ENCODE data around the gene KAT6B.

Gene KAT6B

GRCh38 chr10:74968667-74969061 is 142.3 kb downstream of the KAT6B start:
- no peak overlapping the region for H3K4me3 ChIP-seq (ENCODE audit: control insufficient read depth, low read depth, low read length)
- TF ChIP-seq CTCF (IDR thresholded peaks at IDR 0.05; ENCODE audit: control insufficient read depth, insufficient read depth, low read depth, low read length, missing control alignments), result no peak
- DNase-seq (ENCODE audit: low read depth), result no peak

- H3K4me3 ChIP-seq (ENCODE audit: control insufficient read depth, low read depth, low read length), result no peak overlapping the region
- DNase-seq (ENCODE audit: low read depth), result no peak
- no peak for TF ChIP-seq CTCF (IDR thresholded peaks at IDR 0.05; ENCODE audit: control insufficient read depth, insufficient read depth, low read depth, low read length, missing control alignments)
These were observed 142.7 kb downstream of the KAT6B start for GRCh38 chr10:74969093-74969492.

GRCh38 chr10:74969530-74969929 is 143.1 kb downstream of the KAT6B start:
- H3K4me3 ChIP-seq (ENCODE audit: control insufficient read depth, low read depth, low read length), result no peak overlapping the region
- DNase-seq (ENCODE audit: low read depth), result no peak
- TF ChIP-seq CTCF (IDR thresholded peaks at IDR 0.05; ENCODE audit: control insufficient read depth, insufficient read depth, low read depth, low read length, missing control alignments), result no peak

GRCh38 chr10:74973741-74974392 is 147.5 kb downstream of the KAT6B start:
- no peak for DNase-seq (ENCODE audit: low read depth)
- no peak overlapping the region for H3K4me3 ChIP-seq (ENCODE audit: control insufficient read depth, low read depth, low read length)
- no peak for TF ChIP-seq CTCF (IDR thresholded peaks at IDR 0.05; ENCODE audit: control insufficient read depth, insufficient read depth, low read depth, low read length, missing control alignments)

GRCh38 chr10:74975758-74976157 is 149.4 kb downstream of the KAT6B start:
- DNase-seq (ENCODE audit: low read depth), result no peak
- TF ChIP-seq CTCF (IDR thresholded peaks at IDR 0.05; ENCODE audit: control insufficient read depth, insufficient read depth, low read depth, low read length, missing control alignments), result no peak
- H3K4me3 ChIP-seq (ENCODE audit: control insufficient read depth, low read depth, low read length), result no peak overlapping the region

GRCh38 chr10:74976565-74976964 is 150.2 kb downstream of the KAT6B start:
- H3K4me3 ChIP-seq (ENCODE audit: control insufficient read depth, low read depth, low read length), result no peak overlapping the region
- no peak for TF ChIP-seq CTCF (IDR thresholded peaks at IDR 0.05; ENCODE audit: control insufficient read depth, insufficient read depth, low read depth, low read length, missing control alignments)
- DNase-seq (ENCODE audit: low read depth), result no peak
